B cell (primary cell): ENCODE data around the gene SLC5A10. TPM values are rescaled to one million over a fixed set of nuclear protein-coding genes. Genes with fewer than 3 reads are reported as not detected.
"Not testable (repeated sequence)": the region's sequence is repeated elsewhere in the genome, so short reads cannot be mapped to it uniquely, and the experiment has no call there.

Source experiments
- ATAC-seq: fragments of 200-7000 bp; cut with Tn5 transposase; one replicate; pipeline ENCODE4 v1.10.0; 2021; ENCODE audit warnings: low read depth, mild to moderate bottlenecking, moderate number of reproducible peaks, moderate library complexity
- CTCF ChIA-PET: fragments of 350-600 bp; sonication (Branson Sonifier 250); formaldehyde crosslinking; loops from one replicate; lab custom pipeline; 2021; ENCODE audit warnings: antibody characterized with exemption, inconsistent platforms; lab: Charles Lee
- POLR2A ChIA-PET: fragments of 350-600 bp; sonication (Branson Sonifier 250); formaldehyde crosslinking; loops from one replicate; lab custom pipeline; 2021; ENCODE audit warnings: antibody characterized with exemption; lab: Charles Lee
- DNase-seq: peaks from one replicate; pipeline ENCODE4 v3.0.0; 2013
- H2AFZ ChIP-seq: 2 replicates; pipeline ENCODE4 v1.6.1; 2012; ENCODE audit warnings: mild to moderate bottlenecking, low read depth, low read length; ENCODE audit not compliant: insufficient read depth, poor library complexity, severe bottlenecking
- H3K27ac ChIP-seq, 2 donors: 1 replicate in 1 of 2; 2 replicates in 1 of 2; pipeline ENCODE4 v1.5.1; 2012 to 2013; ENCODE audit warnings: low read length in 2 of 2, mild to moderate bottlenecking in 2 of 2, moderate library complexity in 1 of 2
- H3K27me3 ChIP-seq, 4 experiments: fragments of 200-600 bp in 1 of 4; sonication (generic) in 1 of 4; replicated peaks in 1 of 4; 1 replicate in 2 of 4; 2 replicates in 2 of 4; pipeline versions ENCODE4 v1.6.1 to v1.7.0; 2013 to 2016; ENCODE audit warnings: low read length in 3 of 4, mild to moderate bottlenecking in 2 of 4, mixed read lengths in 1 of 4, moderate library complexity in 1 of 4; ENCODE audit not compliant: insufficient read depth in 4 of 4, control insufficient read depth in 3 of 4; ENCODE audit errors: control extremely low read depth in 1 of 4
- H3K36me3 ChIP-seq, 2 experiments: replicated peaks in 1 of 2; 1 replicate in 1 of 2; 2 replicates in 1 of 2; pipeline versions ENCODE4 v1.6.1 to v1.7.1; 2013; ENCODE audit warnings: low read length in 1 of 2; ENCODE audit not compliant: insufficient read depth in 2 of 2, control insufficient read depth in 1 of 2; ENCODE audit errors: control extremely low read depth in 1 of 2, extremely low read depth in 1 of 2
- H3K4me1 ChIP-seq, 2 donors: fragments of 200-600 bp in 1 of 2; sonication (generic) in 1 of 2; 1 replicate in 1 of 2; 2 replicates in 1 of 2; pipeline versions ENCODE4 v1.5.1 to v1.6.1; 2013 to 2017; ENCODE audit warnings: low read length in 2 of 2; ENCODE audit not compliant: control insufficient read depth in 2 of 2, insufficient read depth in 2 of 2
- H3K4me2 ChIP-seq: replicated peaks from 2 replicates; pipeline ENCODE3; 2012; ENCODE audit warnings: mild to moderate bottlenecking, low read depth, low read length; ENCODE audit not compliant: poor library complexity, severe bottlenecking
- H3K4me3 ChIP-seq, 5 experiments: fragments of 200-600 bp in 1 of 5; sonication (generic) in 1 of 5; 1 replicate in 3 of 5; 2 replicates in 2 of 5; pipeline versions ENCODE4 v1.5.1 to v1.7.0; 2011 to 2016; ENCODE audit warnings: low read length in 4 of 5, mild to moderate bottlenecking in 4 of 5, low read depth in 2 of 5, control low read depth in 1 of 5, moderate library complexity in 1 of 5; ENCODE audit not compliant: insufficient read depth in 1 of 5; ENCODE audit errors: control extremely low read depth in 1 of 5, extremely low read depth in 1 of 5
- H3K79me2 ChIP-seq: fragments of 200-600 bp; sonication (generic); one replicate; pipeline ENCODE4 v1.6.0; 2016; ENCODE audit warnings: low read length; ENCODE audit not compliant: control insufficient read depth, insufficient read depth
- H3K9ac ChIP-seq: fragments of 200-600 bp; sonication (generic); 2 replicates; pipeline ENCODE4 v1.6.1; 2017; ENCODE audit warnings: mild to moderate bottlenecking, low read length, moderate library complexity
- H3K9me3 ChIP-seq, 3 donors: one replicate each; pipeline versions ENCODE4 v1.6.1 to v1.7.1; 2013; ENCODE audit warnings: low read length in 2 of 3; ENCODE audit not compliant: control insufficient read depth in 2 of 3, insufficient read depth in 1 of 3; ENCODE audit errors: control extremely low read depth in 1 of 3
- H4K20me1 ChIP-seq: 2 replicates; pipeline ENCODE4 v1.6.0; 2012; ENCODE audit warnings: mild to moderate bottlenecking, low read length; ENCODE audit not compliant: insufficient read depth, control insufficient read depth, poor library complexity, severe bottlenecking
- H3K27ac Mint-ChIP-seq: one replicate; pipeline ENCODE4 v1.8.0; 2021; ENCODE audit warnings: mixed read lengths
- H3K27me3 Mint-ChIP-seq: one replicate; pipeline ENCODE4 v1.8.0; 2021; ENCODE audit warnings: mixed read lengths
- H3K4me1 Mint-ChIP-seq: one replicate; pipeline ENCODE4 v1.8.0; 2021; ENCODE audit warnings: mixed read lengths
- H3K4me3 Mint-ChIP-seq: one replicate; pipeline ENCODE4 v1.8.0; 2021; ENCODE audit warnings: mixed read lengths
- H3K9me3 Mint-ChIP-seq: one replicate; pipeline ENCODE4 v1.8.0; 2022; ENCODE audit warnings: mixed read lengths; ENCODE audit not compliant: insufficient read depth
- CTCF ChIP-seq: fragments of 200-600 bp; IDR thresholded peaks from one replicate; pipeline ENCODE4 v1.8.0; 2022; ENCODE audit warnings: antibody characterized with exemption, mild to moderate bottlenecking
- EZH2 ChIP-seq: IDR thresholded peaks from 2 replicates; pipeline ENCODE4 v1.6.1; 2012; ENCODE audit warnings: borderline replicate concordance, low read depth, mild to moderate bottlenecking, moderate library complexity, low read length; ENCODE audit not compliant: insufficient read depth, poor library complexity, severe bottlenecking
- WGBS: methylation state at CpG from one replicate; pipeline ENCODE4 v1.1.5; 2013; ENCODE audit warnings: missing lambda C conversion rate; ENCODE audit not compliant: insufficient coverage; 5-methylcytosine and 5-hydroxymethylcytosine counted together
- intact Hi-C: fragments of 100-400 bp; cut with micrococcal nuclease; formaldehyde crosslinking; loops from one replicate; pipeline ENCODE4 v1.10.0; 2022
- polyA plus RNA-seq: library from polyadenylated mRNA; depleted of rRNA; stranded (reverse); fragments of >200 nt; gene quantifications from 2 replicates; pipeline ENCODE4 v1.2.3, GENCODE V29; 2012
- total RNA-seq, 2 donors: library from RNA; stranded (reverse); fragments of 120-200 nt in 1 of 2; gene quantifications; 1 replicate in 1 of 2; 2 replicates in 1 of 2; pipeline versions ENCODE4 v1.2.3 to v1.2.4, GENCODE V29; 2013 to 2022

Gene SLC5A10
- total and polyA plus RNA-seq, 2 donors (not counting 1 experiment from before 2014, with no cell fraction given): not detected

- H4K20me1 ChIP-seq: no peaks in the 10 kb centered on the region
- POLR2A ChIA-PET: no interaction called here
- no peak overlapping the region for H3K9ac ChIP-seq
- H3K79me2 ChIP-seq: no peaks in the 10 kb centered on the region
- no peak for TF ChIP-seq CTCF
- no peak for TF ChIP-seq EZH2
- 100% methylated on average over 2 of the region's 6 CpGs for WGBS
- CTCF ChIA-PET: interaction anchor here (1.4 kb wide), 1 partner anchor 11 kb away, joined by 3 read pairs; no protein-coding TSS in a partner anchor
- H3K9me3 Mint-ChIP-seq: no peaks in the 10 kb centered on the region
- no peak overlapping the region for H3K27ac ChIP-seq
- H2AFZ ChIP-seq: no peak overlapping the region
- no peaks in the 10 kb centered on the region for H3K36me3 ChIP-seq
- H3K4me2 ChIP-seq: no peak overlapping the region
- peaks cover 5% of the 10 kb centered on the region for H3K27me3 Mint-ChIP-seq
- intact Hi-C loops: no loop called here
- H3K4me1 ChIP-seq: peaks cover 0 to 5% of the 10 kb centered on the region in 2 donors
- H3K9me3 ChIP-seq: peaks cover 0 to 5% (median 0%) of the 10 kb centered on the region in 3 donors
- H3K27me3 ChIP-seq: no peaks in the 10 kb centered on the region
- H3K4me3 ChIP-seq: no peak overlapping the region
- DNase-seq (no peak), ATAC-seq (no peak)
- H3K4me3 Mint-ChIP-seq: no peak overlapping the region
- peaks cover 3% of the 10 kb centered on the region for H3K4me1 Mint-ChIP-seq
- H3K27ac Mint-ChIP-seq: no peak overlapping the region
Measured at GRCh38 chr17:18955009-18955408, 3.0 kb downstream of the SLC5A10 start.

- H3K9me3 ChIP-seq, H3K4me3 Mint-ChIP-seq, H3K9ac ChIP-seq, H3K4me3 ChIP-seq, H3K4me1 ChIP-seq, H3K36me3 ChIP-seq, intact Hi-C loops, H4K20me1 ChIP-seq, H3K27me3 ChIP-seq, CTCF ChIA-PET, H3K79me2 ChIP-seq, DNase-seq, H3K27ac Mint-ChIP-seq, H3K27me3 Mint-ChIP-seq, POLR2A ChIA-PET, H2AFZ ChIP-seq, ATAC-seq, H3K27ac ChIP-seq, H3K9me3 Mint-ChIP-seq, H3K4me1 Mint-ChIP-seq, H3K4me2 ChIP-seq: not testable (repeated sequence)
- WGBS: no CpG with 5 or more reads among the region's 6 CpGs
Measured at GRCh38 chr17:18956021-18956420, 4.1 kb downstream of the SLC5A10 start.
